Left ventricle myocardium inferior (tissue), 1 donor: ENCODE measurements around the gene CD69. TPM values are rescaled to one million over a fixed set of nuclear protein-coding genes. Genes with fewer than 3 reads are reported as not detected.

Experiments
- DNase-seq: peaks from one replicate; pipeline ENCODE4 v3.0.0-alpha.2; 2020
- H3K27ac ChIP-seq: fragments of 200-600 bp; replicated peaks from 2 replicates; pipeline ENCODE4 v1.8.0; 2021
- H3K27me3 ChIP-seq: fragments of 200-600 bp; 2 replicates; pipeline ENCODE4 v1.8.0; 2021; ENCODE audit warnings: low read depth
- H3K36me3 ChIP-seq: fragments of 200-600 bp; 2 replicates; pipeline ENCODE4 v1.8.0; 2021
- H3K4me1 ChIP-seq: fragments of 200-600 bp; 2 replicates; pipeline ENCODE4 v1.8.0; 2021
- H3K4me3 ChIP-seq: fragments of 200-600 bp; 2 replicates; pipeline ENCODE4 v1.8.0; 2021; ENCODE audit warnings: mild to moderate bottlenecking, moderate library complexity
- H3K9me3 ChIP-seq: fragments of 200-600 bp; replicated peaks from 2 replicates; pipeline ENCODE4 v1.8.0; 2021
- CTCF ChIP-seq: fragments of 200-600 bp; IDR thresholded peaks from 2 replicates; pipeline ENCODE4 v1.8.0; 2021; ENCODE audit warnings: antibody characterized with exemption, mild to moderate bottlenecking, borderline replicate concordance
- intact Hi-C: fragments of 100-400 bp; cut with micrococcal nuclease; formaldehyde crosslinking; loops from one replicate; pipeline ENCODE4 v1.11.0; 2022
- total RNA-seq: library from RNA; stranded (reverse); fragmentation: NEBNext Ultra II Directional; extraction: Animal tissue kit (Norgen Biotek cat#: 25700); gene quantifications from one replicate; pipeline ENCODE4 v1.2.1, GENCODE V29; 2021
- donor health status: DM: no; HTN: yes; CAD: no; lungs with severe emphysema.

CD69 gene
- total RNA-seq, 1 donor from 2014 or later = 0.25 TPM

DNA sequence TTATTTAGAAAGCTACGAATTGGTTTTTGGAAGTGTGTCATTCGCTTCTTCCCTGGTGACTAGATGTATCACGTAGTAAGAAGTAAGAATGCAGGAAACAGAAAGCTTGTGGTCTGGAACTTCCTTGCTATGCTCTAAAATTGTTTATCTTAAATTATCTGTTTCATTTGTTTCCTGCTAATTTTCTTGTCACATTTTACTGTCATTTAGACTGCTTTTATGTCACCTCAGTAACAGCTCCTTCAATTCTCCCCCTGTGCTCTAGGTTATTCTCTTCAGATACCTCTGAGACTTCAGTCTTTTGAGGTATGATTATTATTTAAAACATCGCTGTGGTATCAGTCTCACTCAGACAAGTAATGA is 699 bp upstream of the CD69 start:
- DNase-seq = no peak
- Histone ChIP-seq H3K27ac (no peak overlapping the region), H3K4me3 (no peak overlapping the region), H3K9me3 (no peaks in the 10 kb centered on the region), H3K4me1 (no peaks in the 10 kb centered on the region), H3K27me3 (no peaks in the 10 kb centered on the region), H3K36me3 (no peaks in the 10 kb centered on the region)
- TF ChIP-seq CTCF = no peak
- intact Hi-C loops = no loop called here

- no peaks in the 10 kb centered on the region for H3K36me3 ChIP-seq
- H3K27ac ChIP-seq = no peak overlapping the region
- no peaks in the 10 kb centered on the region for H3K9me3 ChIP-seq
- no peaks in the 10 kb centered on the region for H3K27me3 ChIP-seq
- no peak overlapping the region for H3K4me3 ChIP-seq
- no peaks in the 10 kb centered on the region for H3K4me1 ChIP-seq
- intact Hi-C loops = no loop called here
- no peak for TF ChIP-seq CTCF
- no peak for DNase-seq
Observed at GRCh38 chr12:9760120-9760519, 581 bp downstream of the CD69 start.

DNA sequence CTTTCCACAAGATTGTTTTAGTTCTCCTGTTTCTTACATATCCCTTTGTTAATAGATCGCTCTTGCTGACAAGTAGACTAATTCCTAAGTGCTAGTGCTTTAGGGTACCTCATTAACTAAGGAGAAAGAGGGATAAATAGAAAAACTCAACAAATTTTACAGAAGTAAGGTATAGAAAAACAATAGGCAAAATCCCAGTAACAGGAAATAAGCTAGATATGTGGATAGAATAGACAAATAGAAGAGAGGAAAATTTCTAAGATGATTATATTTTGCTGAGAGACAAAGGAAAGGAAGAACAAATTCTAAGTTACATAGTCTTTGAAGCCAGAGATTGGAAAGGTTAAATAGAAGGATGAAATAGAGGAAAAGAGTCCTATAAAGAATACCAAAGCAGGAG is 1.0 kb downstream of the CD69 start:
- no peak for TF ChIP-seq CTCF
- intact Hi-C loops = no loop called here
- Histone ChIP-seq H3K36me3 (no peaks in the 10 kb centered on the region), H3K27ac (no peak overlapping the region), H3K4me3 (no peak overlapping the region), H3K27me3 (no peaks in the 10 kb centered on the region), H3K4me1 (no peaks in the 10 kb centered on the region), H3K9me3 (no peaks in the 10 kb centered on the region)
- DNase-seq = no peak

- no peaks in the 10 kb centered on the region for H3K9me3 ChIP-seq
- no peaks in the 10 kb centered on the region for H3K4me1 ChIP-seq
- H3K27me3 ChIP-seq = no peaks in the 10 kb centered on the region
- no peaks in the 10 kb centered on the region for H3K36me3 ChIP-seq
- DNase-seq = no peak
- no peak for TF ChIP-seq CTCF
- intact Hi-C loops = no loop called here
- H3K27ac ChIP-seq = no peak overlapping the region
- no peak overlapping the region for H3K4me3 ChIP-seq
Observed at GRCh38 chr12:9758119-9758518, 2.6 kb downstream of the CD69 start.

- Histone ChIP-seq H3K36me3 (no peaks in the 10 kb centered on the region), H3K4me3 (no peak overlapping the region), H3K27ac (no peak overlapping the region), H3K27me3 (no peaks in the 10 kb centered on the region), H3K4me1 (no peaks in the 10 kb centered on the region), H3K9me3 (no peaks in the 10 kb centered on the region)
- no peak for TF ChIP-seq CTCF
- DNase-seq = no peak
- intact Hi-C loops = no loop called here
Observed at GRCh38 chr12:9757433-9758025, 3.2 kb downstream of the CD69 start.
